GM12878 (cell line): Measurements from ENCODE around the gene MYO15B.

ENCODE experiments used
- E2F4 ChIP-seq: IDR thresholded peaks from 2 replicates; pipeline ENCODE4 v1.6.1; 2012; ENCODE audit warnings: low read depth, low read length, improper control_type of control experiment
- MAX ChIP-seq: IDR thresholded peaks from 2 replicates; pipeline ENCODE4 v1.6.1; 2012; ENCODE audit warnings: low read depth, low read length, improper control_type of control experiment
- RAD21 ChIP-seq: IDR thresholded peaks from 2 replicates; pipeline ENCODE4 v1.6.1; 2011; ENCODE audit warnings: mild to moderate bottlenecking, low read depth, low read length, moderate library complexity; ENCODE audit not compliant: insufficient read depth
- SIN3A ChIP-seq: IDR thresholded peaks from 2 replicates; pipeline ENCODE4 v1.6.1; 2012; ENCODE audit warnings: low read depth, low read length, improper control_type of control experiment
- YY1 ChIP-seq: IDR thresholded peaks from 2 replicates; pipeline ENCODE4 v1.6.1; 2011; ENCODE audit warnings: low read depth, mild to moderate bottlenecking, low read length

GRCh38 chr17:75673487-75673886 is 85.9 kb downstream of the MYO15B start:
- TF ChIP-seq YY1, result no peak
- no peak for TF ChIP-seq MAX
- no peak for TF ChIP-seq SIN3A
- TF ChIP-seq E2F4, result no peak
- TF ChIP-seq RAD21, result no peak
